GM03348 (cell line): ENCODE measurements around the gene RPP30.
A peak's percentile ranks its signal among the peaks of the same experiment; 100 is the strongest.
"Not testable (repeated sequence)": the region's sequence is repeated elsewhere in the genome, so short reads cannot be mapped to it uniquely, and the experiment has no call there.

Experiments
- DNase-seq: peaks from one replicate; pipeline ENCODE4 v3.0.0; 2012; ENCODE audit warnings: low spot score

RPP30 gene

DNA sequence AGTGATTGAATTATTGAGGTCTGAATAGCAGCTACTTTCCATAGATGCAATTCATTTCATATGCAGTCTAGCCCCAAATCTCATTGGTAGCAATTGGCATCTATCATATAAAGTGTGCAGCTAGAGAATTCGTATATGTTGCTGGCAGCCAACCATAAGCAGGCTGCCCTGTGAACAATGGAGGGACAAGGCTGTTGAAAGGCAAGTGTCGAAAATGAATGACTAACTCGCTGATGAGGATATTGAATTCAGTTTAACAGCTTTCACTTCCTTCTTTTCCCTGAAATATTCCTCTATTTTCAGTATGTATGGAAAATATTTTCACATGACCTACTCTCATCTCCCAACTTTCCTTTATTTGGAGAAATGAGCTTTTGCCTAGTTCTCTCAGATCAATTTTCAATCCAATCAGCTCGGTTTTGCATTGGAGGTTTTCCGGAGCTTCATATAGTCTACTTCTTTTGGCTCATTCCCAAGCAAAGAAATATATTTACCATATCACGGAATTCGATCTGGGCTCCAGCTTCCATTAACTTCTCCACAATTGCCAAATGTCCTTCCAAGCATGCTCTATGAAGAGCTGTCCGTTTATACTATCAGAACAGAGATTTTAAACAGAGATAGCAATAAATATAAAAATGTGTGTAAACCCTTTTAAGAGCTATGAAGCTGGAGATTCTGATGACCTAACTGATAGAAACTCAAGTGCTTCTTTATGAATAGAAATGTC, 45.6 kb downstream of the RPP30 start:
- no peak for DNase-seq

DNA sequence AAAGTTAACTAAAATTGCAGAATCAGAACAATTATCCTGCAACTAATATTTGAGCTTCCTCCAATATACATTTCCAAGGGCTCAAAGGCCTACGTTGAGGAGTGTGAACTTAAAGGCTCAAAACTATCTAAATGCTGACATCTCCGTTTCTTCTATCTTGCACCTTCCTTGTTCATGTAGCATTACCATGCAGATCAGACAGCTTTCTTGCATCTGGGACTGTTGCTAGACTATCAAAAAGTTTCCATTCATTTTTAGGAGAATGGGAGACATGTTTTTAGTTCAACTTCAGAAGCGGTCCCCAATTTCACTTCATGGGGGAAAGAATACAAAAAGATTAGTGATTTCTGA, 46.2 kb downstream of the RPP30 start:
- no peak for DNase-seq

DNA sequence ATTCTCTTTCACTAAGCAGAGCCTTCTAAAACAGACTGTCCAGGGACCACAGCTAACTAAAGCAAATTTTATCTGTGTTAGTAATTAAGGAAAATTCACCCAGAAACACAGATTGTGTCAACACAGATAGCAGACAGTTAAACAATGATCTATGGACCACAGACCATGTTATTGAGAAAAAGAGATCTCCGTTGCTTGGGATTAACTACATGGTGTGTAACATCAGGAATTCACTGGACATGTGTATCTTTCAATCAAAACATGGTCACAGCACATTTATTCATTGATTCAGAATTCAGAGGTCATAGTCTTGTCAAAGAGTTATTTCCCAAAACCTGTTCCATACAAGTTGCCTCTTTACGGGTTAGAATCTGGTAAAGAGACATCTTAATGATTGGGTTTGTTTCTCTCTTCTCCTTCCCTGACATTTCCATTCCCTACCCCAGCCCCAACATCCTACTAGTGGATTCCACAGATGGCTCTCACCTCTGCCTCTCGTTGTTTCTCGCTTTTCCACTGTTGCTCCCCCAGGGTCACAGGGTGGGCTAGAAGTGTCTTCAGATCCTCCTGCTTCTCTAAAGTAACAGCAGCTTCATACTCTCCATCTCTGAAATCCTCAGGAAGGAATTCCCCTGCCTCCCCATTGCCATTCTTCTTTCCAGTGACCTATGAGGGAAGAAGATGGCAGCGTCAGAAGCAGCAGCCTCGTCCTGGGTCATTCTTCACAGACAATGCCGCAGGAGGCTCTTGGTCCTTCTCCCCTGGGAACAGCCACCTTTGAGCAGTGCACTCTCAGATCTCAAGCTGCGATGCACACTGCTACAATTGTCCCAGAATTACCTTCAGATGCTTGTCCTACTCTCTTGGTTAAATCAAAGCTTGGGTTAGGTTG, 48.2 kb downstream of the RPP30 start:
- no peak for DNase-seq

DNA sequence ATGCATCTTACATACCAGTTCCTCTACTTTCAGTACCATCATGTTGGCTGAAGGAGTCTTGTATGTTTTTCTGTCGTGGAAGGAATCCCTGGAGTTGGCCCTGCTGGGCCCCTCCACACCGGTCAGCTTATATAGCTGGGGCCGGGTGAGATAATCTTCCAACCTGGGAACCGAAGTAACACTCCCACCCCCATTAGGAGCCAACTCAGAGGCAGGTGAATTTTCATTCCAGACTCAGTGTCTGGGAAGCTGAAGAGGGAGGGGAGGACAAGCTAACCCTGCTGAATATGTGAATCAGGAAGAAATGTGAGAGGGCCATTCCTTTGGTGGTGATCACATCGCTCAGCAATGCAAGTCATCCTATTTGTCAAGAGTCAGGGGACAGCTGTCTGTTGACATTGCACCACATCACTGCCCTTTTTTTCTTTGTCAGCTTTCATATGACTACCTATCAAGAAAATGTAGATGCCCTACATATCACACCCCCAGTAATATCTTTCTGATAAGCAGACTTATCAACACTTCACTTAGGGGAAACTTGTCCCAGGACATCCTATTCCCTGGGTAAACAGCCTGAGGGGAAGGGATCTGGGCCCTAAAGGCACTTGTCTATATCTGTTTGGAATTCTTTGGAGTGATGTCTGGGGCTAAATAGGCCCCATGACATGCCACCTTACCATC, 49.4 kb downstream of the RPP30 start, which contains the start of gene ANKRD1:
Gene ANKRD1 (minus strand): TSS at position 102 of the 681 bp plus-strand sequence. CDS start 60 bp downstream, at position 42.
- DNase-seq = peak; percentile 79

DNA sequence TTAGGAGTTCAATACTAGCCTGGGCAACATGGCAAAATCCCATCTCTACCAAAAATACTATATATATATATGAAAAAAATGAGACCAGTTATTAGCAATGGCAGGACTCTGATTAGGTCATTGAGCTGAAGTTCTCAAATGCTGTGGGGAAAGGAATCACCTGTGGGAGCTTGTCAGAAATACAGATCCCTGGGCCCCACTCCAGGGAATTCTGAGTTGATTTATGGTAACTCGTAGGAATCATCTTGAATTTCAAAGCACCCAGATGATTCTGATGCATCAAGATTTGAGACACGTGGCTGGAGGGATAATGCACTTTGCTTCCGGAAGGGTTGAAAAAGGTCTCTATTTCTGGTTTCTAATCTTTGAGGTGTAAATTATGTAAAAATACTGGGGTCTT, 50.1 kb downstream of the RPP30 start:
- DNase-seq = no peak

GRCh38 chr10:90923111-90923731, 51.4 kb downstream of the RPP30 start:
- no peak for DNase-seq

GRCh38 chr10:90924552-90924951, 52.8 kb downstream of the RPP30 start:
- DNase-seq = no peak

DNA sequence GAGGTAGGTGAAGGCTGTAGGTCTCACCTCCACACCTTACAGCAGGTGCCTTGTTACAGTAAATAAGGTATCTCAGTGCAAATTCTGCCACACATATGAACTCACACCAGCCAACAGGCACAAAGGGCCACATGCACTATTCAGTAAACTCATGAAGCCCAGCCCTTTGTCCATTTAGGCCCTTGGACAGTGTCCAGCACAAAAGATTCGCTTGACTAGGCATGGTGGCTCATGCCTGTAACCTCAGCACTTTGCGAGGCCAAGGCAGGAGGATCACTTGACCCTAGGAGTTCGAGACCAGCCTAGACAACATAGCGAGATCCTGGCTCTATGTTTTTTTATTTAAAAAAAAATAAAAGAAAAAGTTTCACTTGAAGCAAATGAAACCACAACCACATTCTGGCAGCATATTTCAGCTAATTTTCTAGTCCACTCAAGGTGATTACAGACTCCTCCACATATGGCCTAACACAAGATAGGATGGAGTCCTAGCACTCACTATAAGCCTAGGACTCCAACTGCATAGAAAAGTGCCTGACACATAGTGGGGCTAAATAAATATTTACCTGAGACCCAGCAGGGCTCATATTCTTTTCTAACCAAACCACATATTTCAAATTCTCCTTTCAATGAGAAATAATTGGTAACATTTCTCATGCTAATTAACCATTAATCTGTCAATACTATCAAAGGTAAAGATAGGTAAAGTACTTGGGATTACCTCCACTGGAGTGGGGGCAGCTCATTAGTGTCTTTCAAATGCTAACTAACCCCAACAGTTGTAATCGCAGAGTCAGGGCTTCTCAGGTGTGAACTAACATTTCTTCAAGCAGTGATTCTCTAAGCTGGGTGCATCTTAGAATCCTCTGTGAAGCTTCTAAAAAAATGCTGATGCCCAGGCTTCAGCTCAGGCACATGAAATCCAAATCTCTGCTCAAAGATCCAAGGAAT, 53.6 kb downstream of the RPP30 start:
- no peak for DNase-seq

GRCh38 chr10:90927293-90927692, 55.5 kb downstream of the RPP30 start:
- no peak for DNase-seq

DNA sequence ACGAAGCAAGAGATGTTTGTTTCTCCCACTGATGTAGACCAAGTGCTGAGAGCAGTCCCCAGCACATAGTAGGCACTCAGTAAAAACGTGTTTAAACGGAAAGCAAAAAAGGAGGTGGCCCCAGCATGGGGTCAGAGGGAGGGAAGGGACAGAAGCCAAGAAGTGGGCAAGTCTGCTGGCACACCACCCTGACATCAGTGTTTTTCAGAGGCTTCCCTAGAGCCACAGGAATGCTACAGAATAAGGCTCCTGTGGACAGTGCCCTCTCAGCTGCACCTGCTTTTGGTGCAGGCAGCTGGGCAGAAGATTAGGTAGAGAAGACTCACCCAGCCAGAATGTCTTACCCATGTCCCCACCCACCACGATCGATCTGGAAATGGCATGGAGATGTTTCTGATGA, 57.4 kb downstream of the RPP30 start:
- no peak for DNase-seq

GRCh38 chr10:90930070-90930837, 58.5 kb downstream of the RPP30 start:
- DNase-seq = peak; percentile 73

GRCh38 chr10:90930971-90931871, 59.4 kb downstream of the RPP30 start:
- DNase-seq = peak; percentile 88

- DNase-seq = no peak
Measured at GRCh38 chr10:90935581-90936275, 64.0 kb downstream of the RPP30 start.

GRCh38 chr10:90936276-90936659, 64.5 kb downstream of the RPP30 start:
- DNase-seq = no peak

GRCh38 chr10:90937645-90938258, 66.0 kb downstream of the RPP30 start:
- no peak for DNase-seq

DNA sequence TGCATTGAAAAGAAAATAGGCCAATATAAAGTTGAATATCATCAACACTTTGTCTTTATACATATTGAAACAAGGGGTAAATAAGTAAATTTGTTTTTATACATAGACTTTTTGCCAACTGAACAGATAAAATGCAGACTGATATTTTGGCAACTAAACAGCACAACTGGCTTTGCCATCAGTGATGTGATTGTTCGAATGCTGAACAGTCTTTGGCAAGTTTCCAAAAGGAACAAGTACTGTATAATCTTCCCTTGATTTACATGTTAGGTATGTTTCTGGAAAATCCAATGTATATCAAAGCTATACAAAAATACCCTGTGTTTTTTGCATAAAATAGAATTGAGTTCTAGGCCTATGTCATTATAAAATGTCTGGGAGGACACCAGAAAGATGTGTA, 67.3 kb downstream of the RPP30 start:
- DNase-seq = no peak

- no peak for DNase-seq
Measured at GRCh38 chr10:90939648-90940047, 67.9 kb downstream of the RPP30 start.

DNA sequence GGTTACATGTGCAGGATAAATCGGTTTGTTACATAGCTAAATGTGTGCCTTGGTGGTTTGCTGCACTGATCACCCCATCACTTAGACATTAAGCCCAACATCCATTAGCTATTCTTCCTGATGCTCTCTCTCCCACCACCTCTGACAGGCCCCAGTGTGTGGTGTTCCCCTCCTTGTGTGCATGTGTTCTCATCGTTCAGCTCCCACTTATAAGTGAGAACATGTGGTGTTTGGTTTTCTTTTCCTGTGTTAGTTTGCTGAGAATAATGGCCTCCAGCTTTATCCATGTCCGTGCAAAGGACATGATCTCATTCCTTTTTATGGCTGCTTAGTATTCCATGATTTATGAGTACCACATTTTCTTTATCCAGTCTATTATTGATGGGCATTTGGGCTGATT, 71.2 kb downstream of the RPP30 start:
- not testable (repeated sequence) for DNase-seq
